MCF 10A (cell line): ENCODE measurements around the gene SLC25A26. TPM values are rescaled to one million over a fixed set of nuclear protein-coding genes. Genes with fewer than 3 reads are reported as not detected.

Experiments used
- BruUV-seq: library from RNA; stranded (reverse); fragments of 400-500 nt; replicated peaks from 2 replicates; lab custom pipeline; 2021; lab: Mats Ljungman, UMichigan
- CTCF ChIA-PET: fragments of 300-600 bp; sonication (Branson Sonifier 250); formaldehyde crosslinking; extraction: SDS; loops from one replicate; lab custom pipeline; 2021; ENCODE audit warnings: antibody characterized with exemption, inconsistent platforms; lab: Yijun Ruan, JAX
- POLR2A ChIA-PET: fragments of 300-600, 350-650 bp; sonication (Branson Sonifier 250); formaldehyde crosslinking; extraction: SDS; loops from one replicate; lab custom pipeline; 2020; ENCODE audit warnings: antibody characterized with exemption, inconsistent platforms; lab: Yijun Ruan, JAX
- DNase-seq: peaks from one replicate; pipeline ENCODE4 v3.0.0-alpha.2; 2018; ENCODE audit not compliant: unreplicated experiment
- H3K27ac Mint-ChIP-seq: one replicate; pipeline ENCODE4 v1.8.0; 2022; ENCODE audit warnings: mild to moderate bottlenecking, low read depth, mixed read lengths; ENCODE audit not compliant: unreplicated experiment
- H3K27me3 Mint-ChIP-seq: one replicate; pipeline ENCODE4 v1.8.0; 2022; ENCODE audit warnings: mixed read lengths; ENCODE audit not compliant: insufficient read depth, unreplicated experiment
- H3K36me3 Mint-ChIP-seq: one replicate; pipeline ENCODE4 v1.8.0; 2022; ENCODE audit warnings: mild to moderate bottlenecking, moderate library complexity, mixed read lengths; ENCODE audit not compliant: insufficient read depth, unreplicated experiment
- H3K4me1 Mint-ChIP-seq: one replicate; pipeline ENCODE4 v1.8.0; 2022; ENCODE audit warnings: mixed read lengths; ENCODE audit not compliant: insufficient read depth, unreplicated experiment
- H3K4me3 Mint-ChIP-seq: one replicate; pipeline ENCODE4 v1.8.0; 2022; ENCODE audit warnings: mild to moderate bottlenecking, moderate library complexity, mixed read lengths; ENCODE audit not compliant: unreplicated experiment
- H3K9me3 Mint-ChIP-seq: one replicate; pipeline ENCODE4 v1.8.0; 2022; ENCODE audit warnings: mixed read lengths; ENCODE audit not compliant: unreplicated experiment
- CTCF ChIP-seq: fragments of 200-600 bp; IDR thresholded peaks from one replicate; pipeline ENCODE4 v1.8.0; 2022; ENCODE audit warnings: antibody characterized with exemption, mild to moderate bottlenecking; ENCODE audit not compliant: unreplicated experiment
- intact Hi-C: fragments of 100-400 bp; cut with micrococcal nuclease; formaldehyde crosslinking; loops from 2 replicates; pipeline ENCODE4 v1.14.1; 2022
- total RNA-seq: library from RNA; stranded (reverse); gene quantifications from 2 replicates; pipeline ENCODE4 v1.2.3, GENCODE V29; 2022

The SLC25A26 gene
- total RNA-seq, 1 experiment from 2014 or later: 24.8 TPM

- intact Hi-C loops: no loop called here
- TF ChIP-seq CTCF: no peak
- Mint-ChIP-seq H3K4me3 (no peak overlapping the region), H3K4me1 (peaks cover 11% of the 10 kb centered on the region), H3K36me3 (no peaks in the 10 kb centered on the region), H3K27me3 (no peaks in the 10 kb centered on the region), H3K27ac (no peak overlapping the region), H3K9me3 (no peaks in the 10 kb centered on the region)
- POLR2A ChIA-PET: no interaction called here
- CTCF ChIA-PET: interaction anchor here (1.0 kb wide), 1 partner anchor 468 kb away, joined by 4 read pairs; no protein-coding TSS in a partner anchor
- DNase-seq: no peak
- no TSS peak for BruUV-seq
These were observed 127.9 kb downstream of the SLC25A26 start for GRCh38 chr3:66348704-66349103.

GRCh38 chr3:66350601-66351000 is 129.8 kb downstream of the SLC25A26 start:
- POLR2A ChIA-PET: no interaction called here

GRCh38 chr3:66353039-66353438 is 132.2 kb downstream of the SLC25A26 start:
- intact Hi-C loops: no loop called here
- Mint-ChIP-seq H3K27me3 (no peaks in the 10 kb centered on the region), H3K9me3 (no peaks in the 10 kb centered on the region), H3K4me1 (peaks cover 11% of the 10 kb centered on the region), H3K27ac (no peak overlapping the region), H3K36me3 (no peaks in the 10 kb centered on the region), H3K4me3 (no peak overlapping the region)
- DNase-seq: no peak
- no TSS peak for BruUV-seq
- TF ChIP-seq CTCF: no peak
- POLR2A ChIA-PET: no interaction called here
- CTCF ChIA-PET: interaction anchor here (0.7 kb wide), 1 partner anchor 8 kb away, joined by 3 read pairs; no protein-coding TSS in a partner anchor

More at GRCh38 chr3:66350601-66351000, 129.8 kb downstream of the SLC25A26 start:
- TF ChIP-seq CTCF: no peak
- no peaks in the 10 kb centered on the region for H3K36me3 Mint-ChIP-seq
- H3K27ac Mint-ChIP-seq: no peak overlapping the region
- no peak overlapping the region for H3K4me3 Mint-ChIP-seq
- no TSS peak for BruUV-seq
- H3K4me1 Mint-ChIP-seq: peaks cover 11% of the 10 kb centered on the region
- CTCF ChIA-PET: interaction anchor here (1.1 kb wide), 1 partner anchor 472 kb away, joined by 4 read pairs; no protein-coding TSS in a partner anchor
- H3K9me3 Mint-ChIP-seq: no peaks in the 10 kb centered on the region
- no peaks in the 10 kb centered on the region for H3K27me3 Mint-ChIP-seq
- intact Hi-C loops: no loop called here
- no peak for DNase-seq

GRCh38 chr3:66353530-66353929 is 132.7 kb downstream of the SLC25A26 start:
- H3K9me3 Mint-ChIP-seq: no peaks in the 10 kb centered on the region
- ChIA-PET CTCF (interaction anchor here (0.6 to 0.7 kb wide), 6 partner anchors 9 to 1109 kb away, joined by 3 to 7 read pairs (median 3); no protein-coding TSS in a partner anchor), POLR2A (no interaction called here)
- DNase-seq: no peak
- no peak overlapping the region for H3K4me3 Mint-ChIP-seq
- intact Hi-C loops: no loop called here
- BruUV-seq: no TSS peak
- H3K27me3 Mint-ChIP-seq: no peaks in the 10 kb centered on the region
- H3K36me3 Mint-ChIP-seq: no peaks in the 10 kb centered on the region
- peaks cover 10% of the 10 kb centered on the region for H3K4me1 Mint-ChIP-seq
- H3K27ac Mint-ChIP-seq: no peak overlapping the region
- no peak for TF ChIP-seq CTCF
